H1 (cell line): ENCODE results near the gene SHANK1. TPM values are rescaled to one million over a fixed set of nuclear protein-coding genes. Genes with fewer than 3 reads are reported as not detected.
A peak's percentile ranks its signal among the peaks of the same experiment; 100 is the strongest.

Source experiments
- CTCF ChIA-PET: fragments of 300-600 bp; sonication (Branson Sonifier 250); formaldehyde crosslinking; loops from one replicate; lab custom pipeline; 2021; ENCODE audit not compliant: partially characterized antibody; lab: Charles Lee
- POLR2A ChIA-PET: fragments of 300-600 bp; sonication (Branson Sonifier 250); formaldehyde crosslinking; loops from one replicate; lab custom pipeline; 2021; ENCODE audit warnings: inconsistent platforms; ENCODE audit not compliant: partially characterized antibody; lab: Charles Lee
- DNase-seq, 2 experiments: peaks; one replicate each; pipeline versions ENCODE4 v3.0.0 to v3.0.0-alpha.2; 2010 to 2022; ENCODE audit warnings: low spot score in 2 of 2, low read depth in 1 of 2, mixed read lengths in 1 of 2
- FAIRE-seq: peaks from 2 replicates; lab custom pipeline; 2011; peaks lifted over from hg19 to GRCh38; lab: Jason Lieb, UNC
- H2AFZ ChIP-seq: 2 replicates; pipeline ENCODE4 v1.8.1; 2012; ENCODE audit warnings: low read length, inconsistent platforms
- H2AK5ac ChIP-seq: 2 replicates; pipeline ENCODE4 v1.6.1; 2013; ENCODE audit warnings: low read depth, low read length
- H2BK120ac ChIP-seq: replicated peaks from 2 replicates; pipeline ENCODE3; 2013; ENCODE audit warnings: low read depth, low read length, inconsistent platforms
- H2BK12ac ChIP-seq: 2 replicates; pipeline ENCODE4 v1.6.1; 2013; ENCODE audit warnings: low read depth, low read length
- H2BK15ac ChIP-seq: 2 replicates; pipeline ENCODE4 v1.6.1; 2013; ENCODE audit warnings: low read length
- H2BK20ac ChIP-seq: 2 replicates; pipeline ENCODE4 v1.6.1; 2013; ENCODE audit warnings: low read length
- H2BK5ac ChIP-seq: 2 replicates; pipeline ENCODE4 v1.6.1; 2013; ENCODE audit warnings: low read depth, low read length
- H3K14ac ChIP-seq: 2 replicates; pipeline ENCODE4 v1.6.1; 2013; ENCODE audit warnings: inconsistent platforms; ENCODE audit not compliant: insufficient read length
- H3K18ac ChIP-seq: 2 replicates; pipeline ENCODE4 v1.6.1; 2013; ENCODE audit warnings: low read length; ENCODE audit errors: extremely low read depth
- H3K23ac ChIP-seq: 2 replicates; pipeline ENCODE4 v1.6.1; 2013; ENCODE audit warnings: inconsistent platforms; ENCODE audit not compliant: insufficient read length
- H3K23me2 ChIP-seq: 2 replicates; pipeline ENCODE4 v1.6.1; 2013; ENCODE audit warnings: low read depth, low read length
- H3K27ac ChIP-seq: 2 replicates; pipeline ENCODE4 v1.6.1; 2011; ENCODE audit warnings: low read depth, low read length, inconsistent platforms
- H3K27me3 ChIP-seq, 4 experiments: replicated peaks in 1 of 4; 1 replicate in 1 of 4; 2 replicates in 3 of 4; pipeline versions ENCODE4 v1.6.1 to v1.8.1; 2011 to 2013; ENCODE audit warnings: low read length in 3 of 4, mild to moderate bottlenecking in 3 of 4, inconsistent platforms in 2 of 4, mixed read lengths in 2 of 4, moderate library complexity in 1 of 4; ENCODE audit not compliant: control insufficient read depth in 3 of 4, insufficient read depth in 3 of 4; ENCODE audit errors: extremely low read depth in 1 of 4
- H3K36me3 ChIP-seq, 4 experiments: 2 replicates each; pipeline versions ENCODE4 v1.6.1 to v1.8.1; 2011 to 2013; ENCODE audit warnings: mild to moderate bottlenecking in 4 of 4, low read length in 3 of 4, moderate library complexity in 2 of 4, control low read depth in 1 of 4, inconsistent platforms in 1 of 4; ENCODE audit not compliant: insufficient read depth in 4 of 4, control insufficient read depth in 2 of 4
- H3K4ac ChIP-seq: replicated peaks from 2 replicates; pipeline ENCODE3; 2013; ENCODE audit warnings: low read length, low read depth, mixed read lengths, inconsistent platforms; ENCODE audit not compliant: insufficient read length
- H3K4me1 ChIP-seq, 4 experiments: replicated peaks in 1 of 4; 1 replicate in 1 of 4; 2 replicates in 3 of 4; pipeline versions ENCODE4 v1.6.1 to v1.8.1; 2011 to 2013; ENCODE audit warnings: low read length in 3 of 4, inconsistent platforms in 2 of 4, mixed read lengths in 1 of 4; ENCODE audit not compliant: insufficient read depth in 4 of 4, control insufficient read depth in 3 of 4
- H3K4me2 ChIP-seq, 2 experiments: 2 replicates each; pipeline versions ENCODE4 v1.6.1 to v1.8.1; 2011 to 2013; ENCODE audit warnings: low read depth in 2 of 2, low read length in 2 of 2, control low read depth in 1 of 2, inconsistent platforms in 1 of 2, mild to moderate bottlenecking in 1 of 2; ENCODE audit not compliant: insufficient read depth in 1 of 2
- H3K4me3 ChIP-seq, 4 experiments: fragments of 200-600, 300-600 bp in 1 of 4; sonication (generic), shearing (Covaris generic), sonication (Bioruptor Twin) in 1 of 4; 2 replicates each; pipeline versions ENCODE4 v1.5.1 to v1.8.1; 2011 to 2016; ENCODE audit warnings: low read length in 4 of 4, low read depth in 3 of 4, control low read depth in 2 of 4, inconsistent platforms in 2 of 4, mild to moderate bottlenecking in 2 of 4, mixed read lengths in 1 of 4, moderate library complexity in 1 of 4; ENCODE audit not compliant: insufficient read depth in 2 of 4; ENCODE audit errors: extremely low read depth in 1 of 4
- H3K56ac ChIP-seq: replicated peaks from 2 replicates; pipeline ENCODE3; 2013; ENCODE audit warnings: low read depth, mild to moderate bottlenecking, mixed read lengths, low read length, inconsistent platforms; ENCODE audit not compliant: insufficient read length
- H3K79me1 ChIP-seq: 2 replicates; pipeline ENCODE4 v1.6.1; 2013; ENCODE audit warnings: low read depth, low read length, control low read depth
- H3K79me2 ChIP-seq, 2 experiments: 2 replicates each; pipeline versions ENCODE4 v1.6.1 to v1.8.1; 2012 to 2013; ENCODE audit warnings: low read length in 2 of 2, mild to moderate bottlenecking in 2 of 2, inconsistent platforms in 1 of 2; ENCODE audit not compliant: insufficient read depth in 2 of 2, control insufficient read depth in 1 of 2
- H3K9ac ChIP-seq, 4 experiments: replicated peaks in 1 of 4; 1 replicate in 1 of 4; 2 replicates in 3 of 4; pipeline versions ENCODE4 v1.6.1 to v1.8.1; 2011 to 2013; ENCODE audit warnings: low read depth in 3 of 4, low read length in 3 of 4, control low read depth in 2 of 4, mild to moderate bottlenecking in 2 of 4, moderate library complexity in 2 of 4, inconsistent platforms in 1 of 4; ENCODE audit errors: extremely low read depth in 1 of 4
- H3K9me3 ChIP-seq, 2 experiments: 2 replicates each; pipeline versions ENCODE4 v1.6.1 to v1.8.1; 2012 to 2013; ENCODE audit warnings: mild to moderate bottlenecking in 2 of 2, moderate library complexity in 2 of 2, control low read depth in 1 of 2, inconsistent platforms in 1 of 2, low read depth in 1 of 2, low read length in 1 of 2, mixed read lengths in 1 of 2; ENCODE audit not compliant: insufficient read depth in 2 of 2
- H4K20me1 ChIP-seq, 2 experiments: replicated peaks in 1 of 2; 2 replicates each; pipeline versions ENCODE3 to v1.8.1; 2011 to 2013; ENCODE audit warnings: inconsistent platforms in 2 of 2, low read length in 2 of 2, mild to moderate bottlenecking in 1 of 2; ENCODE audit not compliant: insufficient read depth in 2 of 2, control insufficient read depth in 1 of 2
- H4K5ac ChIP-seq: 2 replicates; pipeline ENCODE4 v1.6.1; 2013; ENCODE audit warnings: low read length, low read depth, mixed read lengths, inconsistent platforms; ENCODE audit not compliant: insufficient read length
- H4K8ac ChIP-seq: 2 replicates; pipeline ENCODE4 v1.8.0; 2013; ENCODE audit warnings: mild to moderate bottlenecking, moderate library complexity, low read length, inconsistent platforms; ENCODE audit not compliant: insufficient read depth; ENCODE audit errors: extremely low read depth
- H4K91ac ChIP-seq: replicated peaks from 2 replicates; pipeline ENCODE3; 2013; ENCODE audit warnings: low read length, mixed read lengths, inconsistent platforms; ENCODE audit not compliant: insufficient read length
- BACH1 ChIP-seq: IDR thresholded peaks from 2 replicates; pipeline ENCODE4 v1.6.1; 2012; ENCODE audit warnings: low read length, improper control_type of control experiment
- E2F6 ChIP-seq: IDR thresholded peaks from 2 replicates; pipeline ENCODE4 v1.6.1; 2012; ENCODE audit warnings: inconsistent platforms
- WGBS, 2 experiments: shearing (Covaris generic) in 1 of 2; methylation state at CpG; one replicate each; pipeline versions ENCODE4 v1.1.6 to v1.1.7; 2013 to 2015; ENCODE audit warnings: low lambda C conversion rate in 2 of 2, mixed read lengths in 2 of 2, inconsistent platforms in 1 of 2, low coverage in 1 of 2, missing lambda C conversion rate in 1 of 2; ENCODE audit not compliant: insufficient replicate concordance in 2 of 2, insufficient coverage in 1 of 2, insufficient read length in 1 of 2; ENCODE audit errors: extremely low coverage in 1 of 2, missing lambda C conversion rate in 1 of 2; 5-methylcytosine and 5-hydroxymethylcytosine counted together
- polyA plus RNA-seq, 7 experiments: library from polyadenylated mRNA; depleted of rRNA in 3 of 7; stranded (reverse) in 5 of 7; unstranded in 2 of 7; fragments of >200 nt in 5 of 7; fragments of 200-250 nt in 2 of 7; gene quantifications; 1 replicate in 5 of 7; 2 replicates in 1 of 7; 4 replicates in 1 of 7; pipeline versions ENCODE4 v1.2.1 to v1.2.3, GENCODE V29; 2011 to 2013; ENCODE audit warnings: missing spikeins in 2 of 7, mixed read lengths in 2 of 7
- total RNA-seq: library from RNA; stranded (reverse); fragmentation: NEBNext Ultra II Directional; extraction: Animal tissue kit (Norgen Biotek cat#: 25700); gene quantifications from 2 replicates; pipeline ENCODE4 v1.2.1, GENCODE V29; 2021

The SHANK1 gene
- total and polyA plus RNA-seq, 2 of the 8 experiments (the other 6 are each of a cell fraction or from before 2014, with no cell fraction given): 1.1 to 3.7 TPM

- Histone ChIP-seq H3K4me2 (no peak overlapping the region), H2BK20ac (no peak overlapping the region), H3K56ac (no peak overlapping the region), H4K8ac (no peak overlapping the region), H4K20me1 (peaks cover 0 to 4% of the 10 kb centered on the region in 2 experiments), H2AK5ac (0 out of 2 replicates have a peak overlapping the region, but pooled peaks have one; percentile 15), H2BK12ac (no peak overlapping the region), H3K79me1 (no peaks in the 10 kb centered on the region), H3K27ac (no peak overlapping the region), H2BK120ac (no peak overlapping the region), H3K27me3 (peaks cover 27 to 46% (median 42%) of the 10 kb centered on the region in 4 experiments), H3K23me2 (peaks cover 1% of the 10 kb centered on the region; the same call in 1 of the 2 replicates), H2BK5ac (no peak overlapping the region), H2BK15ac (0 out of 2 replicates have a peak overlapping the region, but pooled peaks have one; percentile 72), H3K9me3 (0 out of 4 replicates have a peak, but pooled peaks cover 0 to 1% of the 10 kb centered on the region in 2 experiments), H3K4me1 (peaks cover 0 to 8% (median 4%) of the 10 kb centered on the region in 4 experiments; a peak in 5 of 7 replicates), H3K18ac (no peak overlapping the region), H4K91ac (no peak overlapping the region), H3K36me3 (no peaks in the 10 kb centered on the region; a peak in 1 of 8 replicates), H3K23ac (no peak overlapping the region), H4K5ac (no peak overlapping the region), H3K4me3 (no peak overlapping the region), H2AFZ (no peak overlapping the region), H3K14ac (no peak overlapping the region), H3K4ac (no peak overlapping the region), H3K9ac (no peak overlapping the region), H3K79me2 (no peaks in the 10 kb centered on the region)
- FAIRE-seq: no peak
- DNase-seq: peak in 1 of 2 experiments; percentile 67
- ChIA-PET CTCF (interaction anchor here (0.5 to 3.9 kb wide), 44 partner anchors 9 to 573 kb away, joined by 3 to 28 read pairs (median 4); partner anchors contain the start of genes C19orf81 and CLEC11A), POLR2A (interaction anchor here (0.6 to 1.8 kb wide), 4 partner anchors 9 to 59 kb away, joined by 3 to 14 read pairs (median 4); no protein-coding TSS in a partner anchor)
- 60% methylated on average over 23 of the region's 23 CpGs; no CpG with 5 or more reads in 1 of the 2 experiments for WGBS, 2 experiments
- no peak for TF ChIP-seq E2F6
- peak; percentile 93 for TF ChIP-seq BACH1
These were observed 50.1 kb downstream of the SHANK1 start for GRCh38 chr19:50669302-50670101.
